Cortex of kidney (tissue), 1 donor: Measurements from ENCODE around the gene DEFB132.

Experiments
- DNase-seq: peaks from one replicate; lab custom pipeline; 2025; lab: John Stamatoyannopoulos, UW

Gene DEFB132

DNA sequence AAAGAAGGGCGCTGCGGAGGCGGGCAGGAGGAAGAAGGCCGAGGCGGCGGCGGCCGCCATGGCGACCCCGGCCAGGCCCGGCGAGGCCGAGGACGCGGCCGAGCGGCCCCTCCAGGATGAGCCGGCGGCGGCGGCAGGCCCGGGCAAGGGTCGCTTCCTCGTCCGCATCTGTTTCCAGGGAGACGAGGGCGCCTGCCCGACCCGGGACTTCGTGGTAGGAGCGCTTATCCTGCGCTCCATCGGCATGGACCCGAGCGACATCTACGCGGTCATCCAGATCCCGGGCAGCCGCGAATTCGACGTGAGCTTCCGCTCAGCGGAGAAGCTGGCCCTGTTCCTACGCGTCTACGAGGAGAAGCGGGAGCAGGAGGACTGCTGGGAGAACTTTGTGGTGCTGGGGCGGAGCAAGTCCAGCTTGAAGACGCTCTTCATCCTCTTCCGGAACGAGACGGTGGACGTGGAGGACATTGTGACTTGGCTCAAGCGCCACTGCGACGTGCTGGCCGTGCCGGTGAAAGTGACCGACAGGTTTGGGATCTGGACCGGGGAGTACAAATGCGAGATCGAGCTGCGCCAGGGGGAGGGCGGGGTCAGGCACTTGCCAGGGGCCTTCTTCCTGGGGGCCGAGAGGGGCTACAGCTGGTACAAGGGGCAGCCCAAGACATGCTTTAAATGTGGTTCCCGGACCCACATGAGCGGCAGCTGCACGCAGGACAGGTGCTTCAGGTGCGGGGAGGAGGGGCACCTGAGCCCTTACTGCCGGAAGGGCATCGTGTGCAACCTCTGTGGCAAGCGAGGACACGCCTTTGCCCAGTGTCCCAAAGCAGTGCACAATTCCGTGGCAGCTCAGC is 40.6 kb downstream of the DEFB132 start:
- no peak for DNase-seq

DNA sequence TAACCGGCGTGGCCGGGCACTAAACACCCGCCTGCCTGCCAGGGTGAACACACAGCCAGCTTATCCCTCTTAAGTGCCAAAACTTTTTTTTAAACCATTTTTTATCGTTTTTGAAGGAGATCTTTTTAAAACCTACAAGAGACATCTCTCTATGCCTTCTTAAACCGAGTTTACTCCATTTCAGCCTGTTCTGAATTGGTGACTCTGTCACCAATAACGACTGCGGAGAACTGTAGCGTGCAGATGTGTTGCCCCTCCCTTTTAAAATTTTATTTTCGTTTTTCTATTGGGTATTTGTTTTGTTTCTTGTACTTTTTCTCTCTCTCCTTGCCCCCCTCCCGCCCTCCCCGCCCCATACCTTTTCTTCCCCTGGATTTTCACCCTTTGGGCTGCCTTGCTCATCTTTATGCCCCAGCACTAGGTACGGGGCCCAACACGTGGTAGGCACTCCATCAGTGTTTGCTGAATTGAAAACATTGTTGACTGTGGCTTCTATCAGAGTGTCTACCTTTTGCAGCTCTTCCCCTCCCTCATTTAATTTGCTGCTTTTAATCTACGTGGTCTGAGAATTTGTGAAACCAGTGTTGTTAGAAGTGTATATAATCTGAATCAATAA is 41.4 kb downstream of the DEFB132 start:
- DNase-seq, result no peak

DNA sequence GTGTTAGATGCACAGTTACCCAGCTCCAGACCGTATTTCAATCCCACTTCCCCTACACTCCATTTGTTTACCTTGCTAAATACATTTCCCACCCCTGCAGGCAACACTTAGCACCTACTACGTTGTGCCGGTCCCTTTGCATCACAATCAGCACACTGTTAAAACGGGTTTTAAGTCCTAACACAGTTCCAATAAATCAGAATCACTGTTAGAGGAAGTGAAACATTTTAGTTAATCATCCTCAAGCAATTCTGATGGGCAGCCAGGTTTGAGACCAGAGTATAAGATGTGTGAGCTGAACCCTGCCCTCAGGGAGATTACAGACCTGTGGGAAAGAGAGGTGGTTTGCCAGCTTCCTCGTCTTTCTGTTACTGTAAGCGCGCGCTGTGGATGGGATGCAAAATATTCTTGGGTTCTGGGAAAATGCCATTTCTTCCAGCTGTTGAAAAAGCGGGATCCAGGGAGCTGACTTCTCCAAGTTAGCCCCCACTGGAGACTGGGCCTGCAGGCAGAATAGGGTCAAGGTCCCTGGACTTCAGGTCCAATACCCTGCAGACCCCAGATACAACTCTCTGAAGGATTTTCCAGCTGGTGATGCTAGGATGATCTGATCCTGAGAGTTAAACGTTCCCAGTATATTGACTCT is 42.9 kb downstream of the DEFB132 start:
- no peak for DNase-seq

DNA sequence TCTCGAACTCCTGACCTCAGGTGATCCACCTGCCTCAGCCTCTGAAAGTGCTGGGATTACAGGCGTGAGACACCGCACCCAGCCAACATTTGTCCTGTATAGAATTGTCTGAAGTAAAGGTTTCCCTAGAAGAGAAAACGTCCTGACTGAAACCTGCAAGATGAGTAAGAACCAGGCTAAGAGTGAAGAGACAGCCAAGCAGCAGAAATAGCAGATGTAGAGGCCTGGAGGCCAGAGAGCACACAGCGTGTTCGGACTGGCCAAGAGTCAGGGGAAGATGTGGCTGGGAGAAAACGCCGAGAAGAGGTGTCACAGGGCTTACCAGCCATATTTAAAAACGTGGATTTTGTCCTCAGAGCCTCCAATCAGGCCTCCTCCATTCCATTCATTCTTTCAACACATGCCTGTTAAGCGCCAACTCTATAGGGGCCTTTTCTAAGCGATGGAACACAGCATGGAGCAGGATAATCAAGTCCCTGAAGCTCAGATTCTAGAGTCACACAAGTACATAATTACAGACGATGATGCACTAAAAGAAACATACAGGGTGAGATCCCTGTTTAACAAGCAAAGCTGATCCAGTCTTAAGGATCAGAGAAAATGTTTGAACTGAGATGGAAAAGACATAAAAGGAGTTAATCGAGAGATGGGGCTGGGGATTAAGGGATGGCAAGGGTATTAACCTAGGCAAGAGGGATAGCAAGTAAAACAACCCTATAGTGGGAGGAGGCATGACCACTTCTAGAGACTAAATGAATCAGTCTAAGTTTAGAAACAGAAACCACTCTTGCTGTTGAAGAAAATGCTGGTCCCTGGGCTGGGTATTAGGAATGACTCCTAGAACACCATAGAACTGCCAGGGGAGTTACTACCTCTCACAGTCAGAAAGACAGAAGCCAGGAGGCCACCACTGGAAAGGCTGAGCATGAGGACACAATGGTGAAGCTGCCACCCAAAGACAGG is 44.6 kb downstream of the DEFB132 start:
- no peak for DNase-seq

DNA sequence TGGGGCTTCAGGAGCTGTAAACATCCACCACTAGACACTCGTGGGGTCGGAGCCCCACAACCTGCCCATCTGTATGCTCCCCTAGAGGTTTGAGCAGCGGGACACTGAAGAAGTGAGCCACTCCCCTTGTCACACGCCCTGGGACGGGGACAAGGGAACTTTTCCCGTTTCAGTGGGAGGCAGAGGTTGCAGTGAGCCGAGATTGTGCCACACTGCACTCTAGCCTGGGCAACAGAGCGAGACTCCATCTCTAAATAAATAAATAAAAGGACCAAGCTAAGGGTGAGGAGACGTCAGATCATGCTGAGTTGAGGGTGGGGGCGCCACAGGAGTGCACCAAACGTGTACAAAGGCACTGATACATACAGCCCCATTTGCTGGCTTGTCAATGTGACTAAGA is 48.2 kb downstream of the DEFB132 start:
- no peak for DNase-seq

DNA sequence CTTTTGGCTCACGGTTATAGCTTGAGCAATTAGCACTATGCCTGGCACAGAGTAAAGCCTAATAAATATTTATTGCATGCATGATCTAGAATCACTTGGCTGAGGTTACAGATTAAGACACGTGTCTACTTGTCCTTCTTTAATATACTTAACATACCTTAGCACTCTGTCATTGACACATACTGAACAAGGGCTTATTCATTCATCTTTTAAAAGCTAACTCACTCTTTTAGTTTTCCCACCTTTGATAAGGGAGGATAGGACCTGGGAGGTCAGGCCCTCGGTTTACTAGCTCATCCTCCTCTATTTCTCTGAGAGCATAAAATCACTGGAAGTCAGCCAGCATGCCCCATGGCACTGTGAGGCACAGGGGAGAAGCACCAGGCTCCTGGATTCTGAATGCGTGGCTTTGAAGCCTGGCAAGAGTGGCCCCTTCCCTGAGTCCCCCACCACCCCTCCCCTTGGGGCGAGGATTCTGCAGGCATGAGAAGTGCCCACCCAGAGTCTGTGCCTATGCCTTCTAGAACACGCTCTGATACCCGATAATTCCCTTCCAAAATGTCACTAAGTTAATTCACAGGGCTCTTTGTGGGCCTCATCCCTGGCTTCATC is 51.0 kb downstream of the DEFB132 start:
- DNase-seq, result no peak

DNA sequence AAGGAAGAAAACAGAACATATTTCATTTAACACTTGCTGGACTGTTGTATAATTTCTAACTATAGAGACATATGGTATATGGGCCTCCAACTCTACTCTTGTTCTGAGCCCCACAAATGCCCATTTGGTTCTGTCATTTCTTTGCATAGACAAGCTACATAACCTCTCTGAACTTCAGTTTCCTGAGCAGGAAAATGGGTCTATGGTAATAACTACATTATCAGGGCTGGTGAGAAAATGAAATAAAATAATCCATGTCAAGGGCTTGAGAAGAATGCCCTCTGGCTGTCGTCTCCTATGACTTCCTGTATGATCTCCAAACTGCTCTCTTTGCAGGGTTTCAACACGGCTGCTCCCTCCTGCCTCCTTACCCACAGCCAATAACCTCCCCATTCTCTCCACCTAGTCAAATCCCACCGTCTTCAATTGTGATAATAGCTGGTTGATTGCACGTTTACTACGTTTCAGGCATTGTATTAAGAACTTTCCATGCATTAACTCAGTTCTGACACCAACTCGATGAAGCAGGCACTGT is 51.8 kb downstream of the DEFB132 start:
- no peak for DNase-seq

DNA sequence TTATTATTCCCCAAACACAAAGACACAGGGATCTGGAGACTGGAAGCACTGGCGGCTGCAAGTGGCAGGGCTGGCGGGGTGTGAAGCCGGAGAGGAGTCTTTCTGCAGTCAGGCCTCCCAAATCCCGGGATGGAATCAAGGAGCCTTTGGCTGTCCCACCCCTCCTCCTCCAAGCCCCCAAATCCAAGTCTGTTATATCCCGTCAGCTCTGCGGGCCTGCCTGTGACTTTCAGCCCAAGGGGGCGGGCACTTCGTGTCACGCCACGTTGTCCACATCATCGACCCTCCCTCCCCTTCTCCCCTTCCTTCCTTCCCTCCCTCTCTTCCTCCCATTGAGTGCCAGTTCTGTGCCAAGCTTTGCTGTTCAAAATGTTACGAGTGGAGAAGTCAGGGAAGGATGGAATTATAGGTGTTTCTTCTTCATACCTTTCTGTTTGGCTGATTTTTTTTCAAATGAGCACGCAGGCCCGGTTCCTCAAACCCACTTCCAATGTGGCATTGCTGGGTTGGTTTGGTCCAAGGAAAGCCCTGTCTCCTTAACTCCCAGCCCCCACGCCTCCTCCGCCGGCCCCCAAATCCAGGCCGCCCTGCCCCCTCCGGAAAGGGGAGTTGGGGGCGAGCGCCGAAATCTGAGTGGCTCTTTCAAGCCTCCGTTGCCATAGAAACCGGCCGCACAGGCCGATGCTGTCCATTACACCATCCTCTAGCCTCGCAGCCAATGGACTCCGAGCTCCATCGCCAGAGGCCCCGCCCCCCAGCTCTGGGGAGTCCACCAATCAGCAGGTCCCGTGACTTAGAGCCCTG is 52.5 kb downstream of the DEFB132 start:
- no peak for DNase-seq

DNA sequence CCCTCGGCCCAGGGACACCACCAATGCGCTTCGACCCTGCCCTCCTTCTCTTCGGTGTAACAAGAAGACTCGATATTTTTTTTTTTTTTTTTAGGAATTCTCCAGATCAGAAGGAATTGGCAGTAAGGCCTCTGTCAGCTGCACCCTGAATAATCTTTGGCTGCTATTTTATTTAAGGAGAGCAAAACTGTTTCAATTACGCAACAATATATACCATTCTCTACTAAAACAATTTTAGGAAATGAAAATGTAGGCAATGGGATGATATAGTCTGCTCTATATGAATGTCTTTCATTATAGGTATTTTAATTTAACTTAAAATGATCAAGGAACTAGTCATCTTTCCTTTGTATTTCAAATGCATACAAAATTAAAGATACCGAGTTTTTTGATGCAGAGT is 53.1 kb downstream of the DEFB132 start:
- no peak for DNase-seq
